H1 (cell line): ENCODE results near the gene EMC10. TPM values are rescaled to one million over a fixed set of nuclear protein-coding genes. Genes with fewer than 3 reads are reported as not detected.

ENCODE experiments used
- CTCF ChIA-PET: fragments of 300-600 bp; sonication (Branson Sonifier 250); formaldehyde crosslinking; loops from one replicate; lab custom pipeline; 2021; ENCODE audit not compliant: partially characterized antibody; lab: Charles Lee
- POLR2A ChIA-PET: fragments of 300-600 bp; sonication (Branson Sonifier 250); formaldehyde crosslinking; loops from one replicate; lab custom pipeline; 2021; ENCODE audit warnings: inconsistent platforms; ENCODE audit not compliant: partially characterized antibody; lab: Charles Lee
- DNase-seq, 2 experiments: peaks; one replicate each; pipeline versions ENCODE4 v3.0.0 to v3.0.0-alpha.2; 2010 to 2022; ENCODE audit warnings: low spot score in 2 of 2, low read depth in 1 of 2, mixed read lengths in 1 of 2
- FAIRE-seq: peaks from 2 replicates; lab custom pipeline; 2011; peaks lifted over from hg19 to GRCh38; lab: Jason Lieb, UNC
- H2AFZ ChIP-seq: 2 replicates; pipeline ENCODE4 v1.8.1; 2012; ENCODE audit warnings: low read length, inconsistent platforms
- H2AK5ac ChIP-seq: 2 replicates; pipeline ENCODE4 v1.6.1; 2013; ENCODE audit warnings: low read depth, low read length
- H2BK120ac ChIP-seq: replicated peaks from 2 replicates; pipeline ENCODE3; 2013; ENCODE audit warnings: low read depth, low read length, inconsistent platforms
- H2BK12ac ChIP-seq: 2 replicates; pipeline ENCODE4 v1.6.1; 2013; ENCODE audit warnings: low read depth, low read length
- H2BK15ac ChIP-seq: 2 replicates; pipeline ENCODE4 v1.6.1; 2013; ENCODE audit warnings: low read length
- H2BK20ac ChIP-seq: 2 replicates; pipeline ENCODE4 v1.6.1; 2013; ENCODE audit warnings: low read length
- H2BK5ac ChIP-seq: 2 replicates; pipeline ENCODE4 v1.6.1; 2013; ENCODE audit warnings: low read depth, low read length
- H3K14ac ChIP-seq: 2 replicates; pipeline ENCODE4 v1.6.1; 2013; ENCODE audit warnings: inconsistent platforms; ENCODE audit not compliant: insufficient read length
- H3K18ac ChIP-seq: 2 replicates; pipeline ENCODE4 v1.6.1; 2013; ENCODE audit warnings: low read length; ENCODE audit errors: extremely low read depth
- H3K23ac ChIP-seq: 2 replicates; pipeline ENCODE4 v1.6.1; 2013; ENCODE audit warnings: inconsistent platforms; ENCODE audit not compliant: insufficient read length
- H3K23me2 ChIP-seq: 2 replicates; pipeline ENCODE4 v1.6.1; 2013; ENCODE audit warnings: low read depth, low read length
- H3K27ac ChIP-seq: 2 replicates; pipeline ENCODE4 v1.6.1; 2011; ENCODE audit warnings: low read depth, low read length, inconsistent platforms
- H3K27me3 ChIP-seq, 4 experiments: replicated peaks in 1 of 4; 1 replicate in 1 of 4; 2 replicates in 3 of 4; pipeline versions ENCODE4 v1.6.1 to v1.8.1; 2011 to 2013; ENCODE audit warnings: low read length in 3 of 4, mild to moderate bottlenecking in 3 of 4, inconsistent platforms in 2 of 4, mixed read lengths in 2 of 4, moderate library complexity in 1 of 4; ENCODE audit not compliant: control insufficient read depth in 3 of 4, insufficient read depth in 3 of 4; ENCODE audit errors: extremely low read depth in 1 of 4
- H3K36me3 ChIP-seq, 4 experiments: 2 replicates each; pipeline versions ENCODE4 v1.6.1 to v1.8.1; 2011 to 2013; ENCODE audit warnings: mild to moderate bottlenecking in 4 of 4, low read length in 3 of 4, moderate library complexity in 2 of 4, control low read depth in 1 of 4, inconsistent platforms in 1 of 4; ENCODE audit not compliant: insufficient read depth in 4 of 4, control insufficient read depth in 2 of 4
- H3K4ac ChIP-seq: replicated peaks from 2 replicates; pipeline ENCODE3; 2013; ENCODE audit warnings: low read length, low read depth, mixed read lengths, inconsistent platforms; ENCODE audit not compliant: insufficient read length
- H3K4me1 ChIP-seq, 4 experiments: replicated peaks in 1 of 4; 1 replicate in 1 of 4; 2 replicates in 3 of 4; pipeline versions ENCODE4 v1.6.1 to v1.8.1; 2011 to 2013; ENCODE audit warnings: low read length in 3 of 4, inconsistent platforms in 2 of 4, mixed read lengths in 1 of 4; ENCODE audit not compliant: insufficient read depth in 4 of 4, control insufficient read depth in 3 of 4
- H3K4me2 ChIP-seq, 2 experiments: 2 replicates each; pipeline versions ENCODE4 v1.6.1 to v1.8.1; 2011 to 2013; ENCODE audit warnings: low read depth in 2 of 2, low read length in 2 of 2, control low read depth in 1 of 2, inconsistent platforms in 1 of 2, mild to moderate bottlenecking in 1 of 2; ENCODE audit not compliant: insufficient read depth in 1 of 2
- H3K4me3 ChIP-seq, 4 experiments: fragments of 200-600, 300-600 bp in 1 of 4; sonication (generic), shearing (Covaris generic), sonication (Bioruptor Twin) in 1 of 4; 2 replicates each; pipeline versions ENCODE4 v1.5.1 to v1.8.1; 2011 to 2016; ENCODE audit warnings: low read length in 4 of 4, low read depth in 3 of 4, control low read depth in 2 of 4, inconsistent platforms in 2 of 4, mild to moderate bottlenecking in 2 of 4, mixed read lengths in 1 of 4, moderate library complexity in 1 of 4; ENCODE audit not compliant: insufficient read depth in 2 of 4; ENCODE audit errors: extremely low read depth in 1 of 4
- H3K56ac ChIP-seq: replicated peaks from 2 replicates; pipeline ENCODE3; 2013; ENCODE audit warnings: low read depth, mild to moderate bottlenecking, mixed read lengths, low read length, inconsistent platforms; ENCODE audit not compliant: insufficient read length
- H3K79me1 ChIP-seq: 2 replicates; pipeline ENCODE4 v1.6.1; 2013; ENCODE audit warnings: low read depth, low read length, control low read depth
- H3K79me2 ChIP-seq, 2 experiments: 2 replicates each; pipeline versions ENCODE4 v1.6.1 to v1.8.1; 2012 to 2013; ENCODE audit warnings: low read length in 2 of 2, mild to moderate bottlenecking in 2 of 2, inconsistent platforms in 1 of 2; ENCODE audit not compliant: insufficient read depth in 2 of 2, control insufficient read depth in 1 of 2
- H3K9ac ChIP-seq, 4 experiments: replicated peaks in 1 of 4; 1 replicate in 1 of 4; 2 replicates in 3 of 4; pipeline versions ENCODE4 v1.6.1 to v1.8.1; 2011 to 2013; ENCODE audit warnings: low read depth in 3 of 4, low read length in 3 of 4, control low read depth in 2 of 4, mild to moderate bottlenecking in 2 of 4, moderate library complexity in 2 of 4, inconsistent platforms in 1 of 4; ENCODE audit errors: extremely low read depth in 1 of 4
- H3K9me3 ChIP-seq, 2 experiments: 2 replicates each; pipeline versions ENCODE4 v1.6.1 to v1.8.1; 2012 to 2013; ENCODE audit warnings: mild to moderate bottlenecking in 2 of 2, moderate library complexity in 2 of 2, control low read depth in 1 of 2, inconsistent platforms in 1 of 2, low read depth in 1 of 2, low read length in 1 of 2, mixed read lengths in 1 of 2; ENCODE audit not compliant: insufficient read depth in 2 of 2
- H4K20me1 ChIP-seq, 2 experiments: replicated peaks in 1 of 2; 2 replicates each; pipeline versions ENCODE3 to v1.8.1; 2011 to 2013; ENCODE audit warnings: inconsistent platforms in 2 of 2, low read length in 2 of 2, mild to moderate bottlenecking in 1 of 2; ENCODE audit not compliant: insufficient read depth in 2 of 2, control insufficient read depth in 1 of 2
- H4K5ac ChIP-seq: 2 replicates; pipeline ENCODE4 v1.6.1; 2013; ENCODE audit warnings: low read length, low read depth, mixed read lengths, inconsistent platforms; ENCODE audit not compliant: insufficient read length
- H4K8ac ChIP-seq: 2 replicates; pipeline ENCODE4 v1.8.0; 2013; ENCODE audit warnings: mild to moderate bottlenecking, moderate library complexity, low read length, inconsistent platforms; ENCODE audit not compliant: insufficient read depth; ENCODE audit errors: extremely low read depth
- H4K91ac ChIP-seq: replicated peaks from 2 replicates; pipeline ENCODE3; 2013; ENCODE audit warnings: low read length, mixed read lengths, inconsistent platforms; ENCODE audit not compliant: insufficient read length
- ASH2L ChIP-seq: fragments of 200-600, 300-600 bp; sonication (generic); IDR thresholded peaks from one replicate; pipeline ENCODE4 v1.7.1; 2017; ENCODE audit warnings: low read length
- ATF2 ChIP-seq: IDR thresholded peaks from 2 replicates; pipeline ENCODE4 v1.6.1; 2012; ENCODE audit warnings: low read length, inconsistent platforms
- CBX5 ChIP-seq: fragments of 300-800, 300-1000 bp; sonication (generic); IDR thresholded peaks from 2 replicates; pipeline ENCODE4 v1.7.1; 2016; ENCODE audit warnings: antibody characterized with exemption, low read length, low read depth
- CHD1 ChIP-seq: IDR thresholded peaks from 2 replicates; pipeline ENCODE4 v1.6.1; 2012; ENCODE audit warnings: low read depth, low read length, improper control_type of control experiment
- EGR1 ChIP-seq: IDR thresholded peaks from 2 replicates; pipeline ENCODE4 v1.6.1; 2011; ENCODE audit warnings: low read depth, low read length, borderline replicate concordance
- KDM4A ChIP-seq: IDR thresholded peaks from one replicate; pipeline ENCODE4 v1.7.1; 2012; ENCODE audit warnings: low read depth, mild to moderate bottlenecking, moderate library complexity, low read length, inconsistent platforms; ENCODE audit not compliant: severe bottlenecking
- KDM5A ChIP-seq: fragments of 200-600 bp; IDR thresholded peaks from 2 replicates; pipeline ENCODE4 v1.7.1; 2012; ENCODE audit warnings: mild to moderate bottlenecking, low read length, inconsistent platforms, mixed read lengths
- RXRA ChIP-seq: IDR thresholded peaks from 2 replicates; pipeline ENCODE4 v1.6.1; 2011; ENCODE audit warnings: low read depth, mild to moderate bottlenecking, low read length, moderate library complexity; ENCODE audit not compliant: insufficient read depth
- SIN3A ChIP-seq, 2 experiments: IDR thresholded peaks in 1 of 2; conservative IDR thresholded peaks in 1 of 2; 2 replicates each; pipeline ENCODE4 v1.6.1; 2011 to 2012; ENCODE audit warnings: low read length in 2 of 2, improper control_type of control experiment in 1 of 2, low read depth in 1 of 2, mild to moderate bottlenecking in 1 of 2
- SP2 ChIP-seq: IDR thresholded peaks from 2 replicates; pipeline ENCODE4 v1.6.1; 2012; ENCODE audit warnings: mild to moderate bottlenecking, low read length, inconsistent platforms
- SRF ChIP-seq: IDR thresholded peaks from 2 replicates; pipeline ENCODE4 v1.6.1; 2011; ENCODE audit warnings: mild to moderate bottlenecking, low read depth, low read length, moderate library complexity
- TAF7 ChIP-seq: optimal IDR thresholded peaks from 2 replicates; pipeline ENCODE3; 2011; ENCODE audit warnings: low read depth, mild to moderate bottlenecking, inconsistent platforms, low read length, moderate library complexity, borderline replicate concordance
- TCF12 ChIP-seq: IDR thresholded peaks from 2 replicates; pipeline ENCODE4 v1.6.1; 2011; ENCODE audit warnings: low read depth, mild to moderate bottlenecking, low read length
- WGBS, 2 experiments: shearing (Covaris generic) in 1 of 2; methylation state at CpG; one replicate each; pipeline versions ENCODE4 v1.1.6 to v1.1.7; 2013 to 2015; ENCODE audit warnings: low lambda C conversion rate in 2 of 2, mixed read lengths in 2 of 2, inconsistent platforms in 1 of 2, low coverage in 1 of 2, missing lambda C conversion rate in 1 of 2; ENCODE audit not compliant: insufficient replicate concordance in 2 of 2, insufficient coverage in 1 of 2, insufficient read length in 1 of 2; ENCODE audit errors: extremely low coverage in 1 of 2, missing lambda C conversion rate in 1 of 2; 5-methylcytosine and 5-hydroxymethylcytosine counted together
- polyA plus RNA-seq, 7 experiments: library from polyadenylated mRNA; depleted of rRNA in 3 of 7; stranded (reverse) in 5 of 7; unstranded in 2 of 7; fragments of >200 nt in 5 of 7; fragments of 200-250 nt in 2 of 7; gene quantifications; 1 replicate in 5 of 7; 2 replicates in 1 of 7; 4 replicates in 1 of 7; pipeline versions ENCODE4 v1.2.1 to v1.2.3, GENCODE V29; 2011 to 2013; ENCODE audit warnings: missing spikeins in 2 of 7, mixed read lengths in 2 of 7
- total RNA-seq: library from RNA; stranded (reverse); fragmentation: NEBNext Ultra II Directional; extraction: Animal tissue kit (Norgen Biotek cat#: 25700); gene quantifications from 2 replicates; pipeline ENCODE4 v1.2.1, GENCODE V29; 2021

The EMC10 gene
- total and polyA plus RNA-seq, 2 of the 8 experiments (the other 6 are each of a cell fraction or from before 2014, with no cell fraction given): 77.6 to 103 TPM

GRCh38 chr19:50459638-50460037 is 16.7 kb upstream of the EMC10 start:
- Histone ChIP-seq H3K79me2 (no peaks in the 10 kb centered on the region), H3K14ac (no peak overlapping the region), H2BK20ac (peak overlapping the region; percentile 34; the same call in 1 of the 2 replicates), H4K5ac (no peak overlapping the region), H4K91ac (no peak overlapping the region), H3K79me1 (no peaks in the 10 kb centered on the region), H3K23ac (no peak overlapping the region), H2BK12ac (no peak overlapping the region), H3K23me2 (peaks cover 7% of the 10 kb centered on the region; the same call in 1 of the 2 replicates), H3K56ac (no peak overlapping the region), H4K8ac (no peak overlapping the region), H3K4me1 (peaks cover 0 to 3% (median 0%) of the 10 kb centered on the region in 4 experiments; a peak in 2 of 7 replicates), H3K36me3 (no peaks in the 10 kb centered on the region), H3K18ac (no peak overlapping the region), H3K9ac (no peak overlapping the region), H3K27ac (no peak overlapping the region), H4K20me1 (peaks cover 0 to 3% of the 10 kb centered on the region in 2 experiments), H2AFZ (no peak overlapping the region), H2BK15ac (no peak overlapping the region), H2AK5ac (no peak overlapping the region), H3K27me3 (no peaks in the 10 kb centered on the region; a peak in 1 of 7 replicates), H3K4me3 (no peak overlapping the region), H2BK120ac (no peak overlapping the region), H3K4ac (no peak overlapping the region), H2BK5ac (no peak overlapping the region), H3K9me3 (no peaks in the 10 kb centered on the region), H3K4me2 (no peak overlapping the region)
- no peak for DNase-seq
- POLR2A ChIA-PET: interaction anchor here (1.5 kb wide), 1 partner anchor 72 kb away, joined by 3 read pairs; no protein-coding TSS in a partner anchor
- CTCF ChIA-PET: interaction anchor here (1.0 to 3.8 kb wide), 10 partner anchors 11 to 99 kb away, joined by 3 to 21 read pairs (median 10); no protein-coding TSS in a partner anchor
- WGBS, 2 experiments: no CpG with 5 or more reads among the region's 1 CpG
- no peak for FAIRE-seq
- TF ChIP-seq TAF7 (no peak), ATF2 (no peak), SP2 (no peak), TCF12 (no peak), CBX5 (no peak), CHD1 (no peak), EGR1 (no peak), KDM5A (no peak), SRF (no peak), SIN3A (conservative IDR thresholded peaks at IDR 0.05 in 1 of 2, IDR thresholded peaks at IDR 0.05 in 1 of 2; ENCODE audit: low read depth in 1 of 2, low read length in 2 of 2) (no peak), RXRA (no peak), KDM4A (no peak), ASH2L (no peak)
